ENCODE results near the gene NECAB2. TPM values are rescaled to one million over a fixed set of nuclear protein-coding genes. Genes with fewer than 3 reads are reported as not detected.

The NECAB2 gene
- total RNA-seq, 1 experiment from 2014 or later: not detected

DNA sequence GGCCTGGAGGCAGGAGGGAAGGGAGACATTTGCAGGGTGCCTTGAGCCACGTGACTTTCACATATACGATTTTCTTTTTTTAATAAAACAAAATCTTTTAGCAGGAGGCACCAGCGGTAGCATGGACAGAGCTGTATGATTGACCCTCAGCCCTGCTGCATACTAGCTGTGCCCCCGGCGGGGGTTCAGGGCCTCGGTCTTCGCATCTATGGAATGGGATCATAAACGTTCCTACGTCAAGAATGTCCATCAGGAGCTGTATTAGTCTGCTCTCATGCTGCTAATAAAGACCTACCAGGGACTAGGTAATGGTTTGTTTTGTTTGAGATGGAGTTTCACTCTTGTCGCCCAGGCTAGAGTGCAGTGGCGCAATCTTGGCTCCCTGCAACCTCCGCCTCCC lies 47.4 kb downstream of the NECAB2 start:
- Histone ChIP-seq H3K9me3 (no peaks in the 10 kb centered on the region), H3K4me3 (no peak overlapping the region), H3K27me3 (no peaks in the 10 kb centered on the region), H3K36me3 (no peaks in the 10 kb centered on the region)
- DNase-seq: no peak

DNA sequence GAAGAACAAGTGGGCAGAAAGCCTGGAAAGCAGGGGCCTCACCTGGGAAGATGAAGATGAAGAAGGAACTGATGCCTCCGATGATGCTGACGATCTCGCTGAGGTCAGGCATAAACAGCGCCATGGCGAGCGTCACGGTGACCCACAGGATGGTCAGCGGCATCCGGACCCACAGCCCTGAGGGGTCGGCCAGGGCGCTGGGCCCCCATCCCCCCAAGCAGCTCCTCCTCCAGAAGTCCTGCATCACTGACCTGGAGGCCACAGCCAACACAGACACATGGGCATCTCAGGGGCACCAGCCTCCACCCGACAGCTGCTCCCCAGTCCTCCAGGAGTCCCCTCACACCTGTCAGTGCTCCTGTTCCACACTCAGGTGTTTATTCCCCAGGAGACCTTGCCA lies 48.4 kb downstream of the NECAB2 start:
- Histone ChIP-seq H3K4me3 (no peak overlapping the region), H3K36me3 (no peaks in the 10 kb centered on the region), H3K9me3 (no peaks in the 10 kb centered on the region), H3K27me3 (no peaks in the 10 kb centered on the region)
- no peak for DNase-seq

DNA sequence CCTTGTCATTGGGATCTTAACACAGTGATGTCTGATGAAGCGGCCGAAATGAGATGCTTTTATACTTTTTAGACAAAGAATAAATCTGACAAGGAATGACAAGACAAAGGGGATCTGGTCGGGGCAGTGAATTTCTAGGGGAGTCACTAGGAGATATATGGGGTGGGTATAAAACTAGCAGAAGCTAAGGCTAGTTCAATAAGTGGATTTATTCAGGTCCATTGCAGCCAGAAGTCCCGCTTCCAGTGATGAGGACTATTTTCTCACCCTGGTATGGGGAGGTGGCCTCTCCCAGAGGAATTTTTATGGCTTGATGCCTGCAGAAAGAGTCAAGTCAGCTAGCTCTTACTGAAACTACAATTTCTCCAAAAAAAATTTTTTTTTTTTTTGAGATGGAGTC lies 50.7 kb downstream of the NECAB2 start:
- H3K4me3 ChIP-seq: no peak overlapping the region
- no peaks in the 10 kb centered on the region for H3K9me3 ChIP-seq
- no peaks in the 10 kb centered on the region for H3K27me3 ChIP-seq
- DNase-seq: no peak
- H3K36me3 ChIP-seq: no peaks in the 10 kb centered on the region

DNA sequence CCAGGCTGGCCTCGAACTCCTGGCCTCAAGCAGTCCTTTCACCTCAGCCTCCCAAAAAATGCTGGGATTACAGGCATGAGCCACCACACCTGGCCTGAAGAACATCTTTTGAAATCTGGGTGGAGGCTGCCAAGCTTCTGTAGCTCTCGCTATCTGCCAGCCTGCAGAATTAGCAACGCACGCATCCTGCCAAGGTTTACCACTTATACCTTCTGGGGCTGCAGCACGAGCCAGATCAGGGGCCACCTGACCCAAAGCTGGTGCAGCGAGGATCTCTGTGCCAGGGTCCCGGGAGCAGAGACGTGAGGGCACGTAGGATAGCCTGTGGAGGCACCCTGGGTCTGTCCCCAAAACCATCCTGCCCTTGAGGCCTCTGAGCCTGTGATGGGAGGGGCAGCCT lies 52.3 kb downstream of the NECAB2 start:
- H3K36me3 ChIP-seq: no peaks in the 10 kb centered on the region
- no peak overlapping the region for H3K4me3 ChIP-seq
- DNase-seq: no peak
- no peaks in the 10 kb centered on the region for H3K27me3 ChIP-seq
- no peaks in the 10 kb centered on the region for H3K9me3 ChIP-seq

DNA sequence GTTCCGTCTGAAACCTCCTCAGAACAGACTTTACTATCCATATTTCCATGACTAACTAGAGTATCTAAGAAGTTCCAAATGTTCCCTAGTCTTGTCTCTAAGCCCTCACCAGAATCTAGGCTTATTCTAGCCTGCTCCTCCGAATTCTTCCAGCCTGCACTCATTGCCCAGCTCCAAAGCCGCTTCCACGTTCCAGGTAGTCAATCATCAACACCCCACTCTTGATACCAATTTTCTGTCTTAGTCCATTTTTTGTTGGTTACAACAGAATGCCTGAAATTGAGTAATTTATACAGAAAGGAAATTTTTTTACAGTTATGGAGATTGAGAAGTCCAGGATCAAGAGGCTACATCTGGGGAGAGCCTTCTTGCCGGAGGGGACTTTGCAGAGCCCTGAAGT lies 53.4 kb downstream of the NECAB2 start:
- no peaks in the 10 kb centered on the region for H3K36me3 ChIP-seq
- no peaks in the 10 kb centered on the region for H3K27me3 ChIP-seq
- no peaks in the 10 kb centered on the region for H3K9me3 ChIP-seq
- DNase-seq: no peak
- no peak overlapping the region for H3K4me3 ChIP-seq

DNA sequence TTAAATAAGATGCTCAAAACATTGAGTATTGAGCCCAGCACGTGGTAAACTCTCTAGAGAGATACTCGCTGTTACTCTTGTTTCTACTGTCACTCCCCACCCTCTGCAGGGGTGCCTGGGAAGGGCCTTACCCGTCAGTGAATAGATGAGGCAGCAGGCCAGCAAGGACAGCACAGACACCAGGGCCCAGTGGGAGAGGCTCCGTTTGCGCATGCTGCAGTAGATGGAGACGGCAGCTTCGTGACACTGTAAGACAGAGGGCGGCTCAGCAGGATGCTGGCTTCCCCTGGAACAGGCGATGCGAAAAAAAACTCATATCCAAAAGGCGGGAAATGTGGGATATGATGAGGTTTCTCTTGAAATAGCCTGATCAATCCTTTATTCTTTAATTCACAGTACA lies 54.6 kb downstream of the NECAB2 start:
- H3K27me3 ChIP-seq: no peaks in the 10 kb centered on the region
- DNase-seq: no peak
- H3K4me3 ChIP-seq: no peak overlapping the region
- no peaks in the 10 kb centered on the region for H3K9me3 ChIP-seq
- no peaks in the 10 kb centered on the region for H3K36me3 ChIP-seq

DNA sequence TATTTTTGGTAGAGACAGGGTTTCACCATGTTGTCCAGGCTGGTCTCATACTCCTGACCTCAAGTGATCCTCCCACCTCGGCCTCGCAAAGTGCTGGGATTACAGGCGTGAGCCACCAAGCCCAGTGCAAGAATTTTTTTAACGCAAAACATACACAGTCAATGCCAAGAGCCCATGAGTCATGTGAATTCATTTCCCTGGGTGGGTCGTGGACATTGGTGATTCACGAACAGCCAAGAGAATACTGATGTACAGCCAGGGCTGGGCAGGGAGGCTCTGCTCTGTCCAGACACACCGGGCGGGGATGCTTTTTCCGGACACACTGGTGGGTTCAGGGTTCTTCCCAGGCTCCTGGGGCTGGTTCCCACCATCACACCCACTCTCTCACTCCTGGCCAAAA lies 56.8 kb downstream of the NECAB2 start:
- no peak overlapping the region for H3K4me3 ChIP-seq
- DNase-seq: peak; percentile 45
- no peaks in the 10 kb centered on the region for H3K27me3 ChIP-seq
- H3K36me3 ChIP-seq: no peaks in the 10 kb centered on the region
- H3K9me3 ChIP-seq: no peaks in the 10 kb centered on the region

DNA sequence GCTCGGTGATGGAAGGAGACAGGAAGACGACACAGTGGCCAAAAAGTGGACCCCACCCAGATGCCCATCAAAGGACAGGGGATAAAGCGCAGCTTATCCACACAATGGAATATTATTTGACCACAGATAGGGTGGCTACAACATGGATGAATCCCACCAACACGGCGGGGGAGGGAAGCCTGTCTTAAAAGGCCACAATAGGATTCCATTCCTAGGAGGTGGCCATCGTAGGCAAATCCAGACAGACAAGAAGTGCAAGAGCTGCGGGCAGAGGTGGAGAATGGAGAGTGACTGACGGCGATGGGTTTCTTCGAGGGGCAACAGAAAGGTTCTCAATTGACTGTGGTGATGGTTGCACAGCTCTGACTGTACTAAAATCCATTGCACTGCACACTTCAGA lies 58.6 kb downstream of the NECAB2 start:
- no peaks in the 10 kb centered on the region for H3K36me3 ChIP-seq
- no peaks in the 10 kb centered on the region for H3K9me3 ChIP-seq
- DNase-seq: no peak
- no peaks in the 10 kb centered on the region for H3K27me3 ChIP-seq
- no peak overlapping the region for H3K4me3 ChIP-seq

DNA sequence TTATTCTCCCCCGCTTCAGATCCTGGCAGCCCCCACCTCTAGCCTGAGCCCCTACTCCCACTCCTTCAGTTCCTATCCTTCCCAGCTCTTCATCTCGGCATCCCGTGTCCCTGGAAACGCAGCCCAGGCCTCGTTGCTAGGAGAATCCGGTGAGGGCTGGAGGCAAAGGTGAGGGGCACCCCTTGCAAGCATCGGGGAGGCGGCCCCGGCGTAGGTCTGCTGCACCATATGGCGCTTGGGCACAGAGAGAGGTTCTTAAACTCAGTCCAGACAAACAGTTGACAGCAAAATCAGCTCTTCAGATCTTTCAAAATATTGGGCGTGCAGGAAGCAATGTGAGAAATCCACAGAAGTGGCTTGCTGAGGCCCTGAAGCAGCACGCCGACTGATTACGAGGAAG lies 59.6 kb downstream of the NECAB2 start:
- Histone ChIP-seq H3K9me3 (no peaks in the 10 kb centered on the region), H3K4me3 (no peak overlapping the region), H3K27me3 (no peaks in the 10 kb centered on the region), H3K36me3 (no peaks in the 10 kb centered on the region)
- no peak for DNase-seq

DNA sequence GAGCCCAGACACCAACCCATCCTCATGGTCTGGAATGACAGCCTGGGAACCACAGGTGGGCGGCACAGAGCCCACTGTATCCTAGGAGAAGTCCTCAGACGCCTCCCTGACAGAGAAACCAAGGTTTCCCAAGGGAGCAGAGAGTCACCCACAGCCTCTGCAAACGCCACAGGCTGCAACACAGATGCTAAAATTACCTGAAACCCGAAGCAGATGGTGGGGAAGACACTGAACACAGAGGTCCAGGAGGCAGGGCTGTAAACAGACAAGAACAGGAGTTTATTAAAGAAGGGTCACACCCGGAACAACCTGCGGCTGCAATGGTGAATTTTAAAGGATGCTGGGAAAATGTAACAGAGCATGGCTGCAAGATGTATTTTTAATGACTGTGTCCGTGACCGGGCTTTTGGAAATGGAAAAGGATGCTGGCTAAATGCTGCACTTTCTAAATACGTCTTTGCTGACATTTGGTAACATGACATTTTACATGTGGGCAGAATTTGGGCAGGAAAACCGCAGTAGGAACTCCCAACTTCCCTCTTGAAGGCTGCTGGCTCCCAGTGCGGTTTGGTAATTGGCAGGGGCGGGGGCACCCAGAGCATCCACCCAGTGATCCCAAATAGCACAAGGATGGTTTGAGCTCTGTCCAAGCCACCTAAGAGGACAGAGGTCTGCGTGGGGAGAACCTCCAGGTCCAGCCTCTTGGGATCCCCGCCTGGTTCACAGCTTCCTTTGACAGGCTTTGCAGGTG lies 61.4 kb downstream of the NECAB2 start:
- H3K9me3 ChIP-seq: no peaks in the 10 kb centered on the region
- H3K27me3 ChIP-seq: no peaks in the 10 kb centered on the region
- DNase-seq: no peak
- no peaks in the 10 kb centered on the region for H3K36me3 ChIP-seq
- H3K4me3 ChIP-seq: no peak overlapping the region

DNA sequence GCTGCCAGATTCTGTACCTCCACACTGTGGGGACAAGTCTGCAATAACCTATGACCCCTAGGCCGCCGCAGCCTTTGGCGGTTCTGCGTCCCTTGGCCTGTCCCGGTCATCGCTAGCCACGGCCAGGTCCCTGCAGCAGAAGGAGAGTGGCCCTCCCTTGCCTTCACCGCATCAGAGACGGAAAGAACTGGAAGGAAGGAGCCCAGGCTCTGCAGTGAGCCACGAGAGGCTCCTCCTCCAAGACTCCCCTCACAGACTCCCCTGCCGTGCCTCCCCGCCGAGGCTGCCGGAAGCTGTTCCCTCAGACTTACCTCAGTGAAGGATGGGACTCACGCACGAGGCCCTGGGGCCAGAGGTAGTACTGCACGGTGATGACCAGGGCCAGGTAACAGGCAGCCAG lies 63.5 kb downstream of the NECAB2 start:
- DNase-seq: no peak
- H3K4me3 ChIP-seq: no peak overlapping the region
- H3K36me3 ChIP-seq: no peaks in the 10 kb centered on the region
- no peaks in the 10 kb centered on the region for H3K9me3 ChIP-seq
- no peaks in the 10 kb centered on the region for H3K27me3 ChIP-seq

DNA sequence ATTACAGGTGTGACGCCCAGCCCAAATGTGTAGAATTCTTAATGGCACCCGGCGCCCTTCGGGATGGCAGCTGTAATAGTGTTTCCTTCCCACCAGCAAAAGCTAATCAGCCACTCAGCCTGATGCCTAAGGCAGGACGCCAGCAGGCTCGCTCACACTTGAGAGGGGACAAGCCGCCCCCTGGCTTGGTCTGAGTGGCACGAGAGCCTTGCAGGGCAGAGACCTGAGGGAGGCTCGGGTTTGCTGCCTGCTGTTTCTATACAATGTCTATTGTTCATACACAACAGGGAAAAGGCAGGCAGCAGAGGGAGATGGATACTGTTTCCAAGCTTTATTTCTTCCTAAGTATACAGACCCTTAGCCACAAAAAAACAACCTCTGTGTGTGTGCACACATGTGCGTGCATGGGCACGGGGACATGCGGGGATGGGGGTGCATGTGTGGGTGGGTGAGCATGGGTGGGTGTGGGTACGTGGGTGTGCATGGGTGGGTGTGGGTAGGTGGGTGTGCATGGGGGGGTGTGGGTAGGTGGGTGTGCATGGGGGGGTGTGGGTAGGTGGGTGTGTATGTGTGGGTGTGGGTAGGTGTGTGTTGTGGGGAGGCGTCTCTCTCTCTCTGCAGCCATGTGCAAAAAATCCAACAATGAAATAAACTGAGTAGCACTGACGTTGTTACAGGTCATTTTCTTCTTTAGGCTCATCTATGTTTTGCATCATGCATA lies 64.6 kb downstream of the NECAB2 start:
- H3K4me3 ChIP-seq: no peak overlapping the region
- no peaks in the 10 kb centered on the region for H3K27me3 ChIP-seq
- H3K9me3 ChIP-seq: no peaks in the 10 kb centered on the region
- DNase-seq: no peak
- H3K36me3 ChIP-seq: no peaks in the 10 kb centered on the region

DNA sequence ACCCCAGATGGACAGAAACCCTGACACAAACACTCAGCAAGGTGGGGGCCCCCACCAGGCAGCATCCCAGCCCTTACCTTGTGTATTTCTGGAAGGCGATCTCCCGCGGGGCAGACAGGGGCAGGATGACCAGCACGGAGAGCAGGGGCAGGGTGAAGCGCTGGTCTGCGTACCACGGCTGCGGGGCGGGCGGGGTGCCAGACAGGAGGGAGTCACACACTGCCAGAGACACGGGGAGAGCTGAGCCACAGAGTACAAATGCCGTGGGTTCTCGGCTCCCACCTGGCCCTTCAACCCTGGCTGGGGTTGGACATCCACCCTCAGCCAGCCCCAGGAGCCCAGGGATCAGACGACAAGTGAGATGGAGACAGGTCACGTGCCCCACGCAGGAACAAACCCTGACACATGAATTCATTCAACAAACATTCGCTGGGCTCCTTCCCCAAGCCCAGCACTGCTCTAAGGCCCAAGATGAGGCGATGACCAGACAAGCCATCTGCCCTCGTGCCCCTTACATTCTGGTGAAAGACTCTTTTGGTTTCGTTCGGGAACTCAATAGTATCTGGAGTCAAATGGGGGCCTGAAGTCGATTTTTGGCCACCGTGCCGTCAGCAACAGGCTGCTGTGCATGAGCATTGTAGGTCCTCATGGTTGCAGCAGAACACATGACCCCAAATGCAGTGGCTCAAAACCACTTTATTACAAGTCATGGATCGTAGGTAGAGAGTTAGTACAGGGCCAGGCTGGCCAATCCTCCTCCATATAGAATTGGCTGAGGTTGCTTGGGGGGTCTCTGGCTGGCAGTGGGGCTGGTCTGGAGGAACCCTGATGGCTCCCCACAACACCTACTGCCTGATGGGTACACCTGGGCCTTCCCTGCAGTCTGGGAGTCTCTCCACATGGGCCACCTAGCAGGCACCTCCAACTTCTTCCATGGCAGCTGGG lies 65.5 kb downstream of the NECAB2 start:
- no peaks in the 10 kb centered on the region for H3K27me3 ChIP-seq
- no peaks in the 10 kb centered on the region for H3K9me3 ChIP-seq
- no peak for DNase-seq
- H3K4me3 ChIP-seq: no peak overlapping the region
- H3K36me3 ChIP-seq: no peaks in the 10 kb centered on the region

DNA sequence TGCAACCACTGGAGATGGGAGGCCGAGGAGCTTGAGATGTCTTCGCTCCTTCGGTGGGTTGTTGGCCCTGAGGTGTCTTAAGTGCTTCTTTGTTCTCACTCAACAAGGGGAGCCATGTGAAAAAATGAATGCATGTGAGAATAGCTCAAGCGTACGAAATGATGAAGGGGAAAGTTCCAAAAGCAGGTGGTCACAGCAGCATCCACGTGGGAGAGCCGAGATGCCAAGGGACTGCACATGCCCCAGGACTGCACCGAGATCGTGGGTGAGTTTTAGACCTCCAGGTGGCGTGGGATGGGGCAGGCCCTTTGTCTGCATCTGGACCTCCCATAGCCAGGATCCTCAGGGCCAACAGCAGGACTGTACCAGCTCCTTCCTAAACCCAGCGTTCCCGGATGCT lies 66.5 kb downstream of the NECAB2 start:
- H3K4me3 ChIP-seq: no peak overlapping the region
- H3K27me3 ChIP-seq: no peaks in the 10 kb centered on the region
- DNase-seq: no peak
- H3K9me3 ChIP-seq: no peaks in the 10 kb centered on the region
- H3K36me3 ChIP-seq: no peaks in the 10 kb centered on the region

DNA sequence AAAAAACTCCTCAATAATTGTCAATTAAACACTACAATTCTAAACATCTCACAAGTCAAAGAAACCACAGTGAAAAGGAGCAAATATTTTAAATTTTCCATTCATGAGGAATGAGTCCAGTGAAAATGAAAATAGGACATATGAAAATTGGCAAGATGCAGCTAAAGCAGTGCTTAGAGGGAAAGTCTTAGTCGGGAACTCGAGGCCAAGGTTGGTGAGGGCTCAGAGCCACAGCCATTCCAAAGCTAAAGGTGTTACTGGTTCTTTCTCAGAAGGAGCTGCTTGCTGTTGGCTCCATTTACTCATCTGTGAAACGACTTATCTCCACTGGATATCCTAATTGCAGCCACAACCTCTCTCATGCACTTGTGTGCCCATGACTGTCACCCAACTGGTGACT lies 68.1 kb downstream of the NECAB2 start:
- no peak overlapping the region for H3K4me3 ChIP-seq
- no peak for DNase-seq
- no peaks in the 10 kb centered on the region; the same call in 1 of the 2 replicates for H3K27me3 ChIP-seq
- H3K36me3 ChIP-seq: no peaks in the 10 kb centered on the region
- no peaks in the 10 kb centered on the region for H3K9me3 ChIP-seq

DNA sequence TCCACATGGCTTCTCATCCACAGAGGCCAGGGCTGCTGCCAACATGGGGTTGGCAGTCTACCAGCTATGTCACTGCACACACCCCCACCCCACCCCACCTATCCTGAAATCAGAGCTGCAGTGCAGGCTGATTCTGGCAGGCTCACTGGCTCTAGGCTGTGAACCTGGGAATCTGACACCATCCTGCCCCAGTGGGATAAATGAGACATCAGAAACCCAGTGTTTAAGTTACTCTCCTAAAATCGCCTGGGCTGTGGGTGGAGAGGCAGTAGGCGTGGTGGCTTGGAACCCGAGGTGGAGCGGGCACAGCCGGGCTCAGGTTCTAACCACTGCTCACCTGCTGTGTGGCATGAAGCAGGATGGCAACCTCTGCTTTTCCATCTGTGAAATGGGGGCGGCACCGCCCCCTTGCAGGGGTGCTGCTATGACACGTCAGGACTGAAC lies 69.0 kb downstream of the NECAB2 start:
- no peaks in the 10 kb centered on the region for H3K36me3 ChIP-seq
- H3K4me3 ChIP-seq: no peak overlapping the region
- no peaks in the 10 kb centered on the region for H3K9me3 ChIP-seq
- no peaks in the 10 kb centered on the region; the same call in 1 of the 2 replicates for H3K27me3 ChIP-seq
- DNase-seq: no peak

DNA sequence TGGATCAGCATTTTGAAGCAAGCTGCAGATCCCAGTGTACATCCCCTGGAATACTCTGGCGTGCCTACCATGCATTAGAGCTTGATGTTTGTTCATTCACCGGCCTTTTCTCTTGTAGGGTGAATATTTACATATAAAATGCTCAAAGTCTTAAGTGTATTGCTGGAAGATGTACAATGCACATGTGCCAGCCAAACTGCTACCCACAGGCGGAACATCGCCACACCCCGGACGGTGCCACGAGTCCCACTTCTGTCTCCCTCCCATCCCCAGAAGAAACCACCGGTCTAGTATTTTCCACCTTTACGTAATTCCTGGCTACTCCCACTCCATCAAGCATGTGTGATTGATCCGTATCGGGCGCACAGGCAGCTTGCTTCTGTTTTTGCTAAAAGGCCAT lies 70.4 kb downstream of the NECAB2 start:
- H3K9me3 ChIP-seq: no peaks in the 10 kb centered on the region
- H3K4me3 ChIP-seq: no peak overlapping the region
- H3K36me3 ChIP-seq: no peaks in the 10 kb centered on the region
- DNase-seq: no peak
- H3K27me3 ChIP-seq: no peaks in the 10 kb centered on the region; the same call in 1 of the 2 replicates
